Frontal cortex (tissue), 4 donors: Measurements from ENCODE around the gene SMYD3. TPM values are rescaled to one million over a fixed set of nuclear protein-coding genes. Genes with fewer than 3 reads are reported as not detected.
"Not testable (repeated sequence)": the region's sequence is repeated elsewhere in the genome, so short reads cannot be mapped to it uniquely, and the experiment has no call there.

Experiments used
- DNase-seq, 2 donors: peaks; one replicate each; pipeline ENCODE4 v3.0.0; 2012; ENCODE audit warnings: low spot score in 2 of 2
- FAIRE-seq: peaks from 2 replicates; lab custom pipeline; 2012; peaks lifted over from hg19 to GRCh38; lab: Jason Lieb, UNC
- total RNA-seq: library from RNA; depleted of rRNA; stranded (reverse); fragments of >200 nt; gene quantifications from one replicate; pipeline ENCODE4 v1.2.3, GENCODE V29; 2014
- donor health status: control.
- donor health status: control.
- donor health status: control.

The SMYD3 gene
- total RNA-seq, 1 donor from 2014 or later = 32.2 TPM

DNA sequence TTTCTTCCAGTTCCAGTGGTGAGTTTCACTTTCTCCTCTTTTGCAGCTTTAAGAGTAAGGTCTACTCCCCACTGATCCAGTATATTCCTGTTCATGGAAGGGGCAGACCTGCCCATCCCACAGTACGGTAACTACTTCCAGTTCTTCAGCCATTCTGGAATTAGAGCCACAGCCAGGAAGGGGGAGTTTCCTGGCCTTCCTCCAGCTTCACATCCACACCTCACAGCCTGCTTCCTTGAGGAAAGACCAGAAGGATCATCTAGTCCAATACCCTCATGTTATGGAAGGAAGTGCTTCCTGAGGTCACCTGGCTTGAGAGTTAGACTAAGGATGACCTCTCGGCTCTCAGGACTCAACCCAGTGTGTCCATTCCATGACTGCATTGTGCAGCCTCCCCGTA lies 754.5 kb downstream of the SMYD3 start:
- FAIRE-seq (no peak), DNase-seq (no peak)

DNA sequence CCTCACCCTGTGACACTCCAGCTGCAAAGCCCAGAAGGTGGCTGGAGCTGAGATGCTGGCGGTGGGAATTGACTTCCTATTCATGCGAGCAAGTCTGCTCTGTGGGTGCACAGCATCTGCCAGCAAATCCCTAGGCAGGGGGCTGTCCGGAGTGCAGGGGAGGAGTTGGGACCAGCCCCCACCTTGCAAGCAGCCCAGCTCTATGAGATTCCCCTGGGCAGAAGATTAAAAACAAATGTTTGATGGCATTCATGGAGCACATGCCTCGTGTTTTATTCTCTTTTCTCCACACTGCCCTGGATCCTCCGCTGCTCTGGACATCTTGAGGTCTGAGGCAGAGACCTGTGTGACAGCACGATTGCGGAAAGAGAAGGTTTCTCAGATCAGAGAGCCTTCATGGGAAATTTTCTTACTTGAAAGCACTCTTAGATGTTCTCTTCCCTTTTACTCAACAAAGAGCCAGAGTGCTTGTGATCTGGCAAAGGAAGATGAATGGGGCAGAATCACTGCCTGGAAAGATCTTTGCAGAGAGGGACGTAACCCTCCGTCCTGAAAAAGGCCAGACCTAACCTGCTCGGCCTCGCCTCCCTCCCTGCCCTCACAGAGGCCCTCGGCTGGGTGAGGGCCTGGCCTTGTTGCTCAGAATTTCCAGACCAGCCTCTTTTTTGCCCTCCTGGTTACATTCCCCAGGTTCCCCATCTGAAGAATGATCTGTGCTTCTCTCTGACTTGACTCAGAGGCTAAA lies 755.2 kb downstream of the SMYD3 start:
- DNase-seq (no peak), FAIRE-seq (no peak)

DNA sequence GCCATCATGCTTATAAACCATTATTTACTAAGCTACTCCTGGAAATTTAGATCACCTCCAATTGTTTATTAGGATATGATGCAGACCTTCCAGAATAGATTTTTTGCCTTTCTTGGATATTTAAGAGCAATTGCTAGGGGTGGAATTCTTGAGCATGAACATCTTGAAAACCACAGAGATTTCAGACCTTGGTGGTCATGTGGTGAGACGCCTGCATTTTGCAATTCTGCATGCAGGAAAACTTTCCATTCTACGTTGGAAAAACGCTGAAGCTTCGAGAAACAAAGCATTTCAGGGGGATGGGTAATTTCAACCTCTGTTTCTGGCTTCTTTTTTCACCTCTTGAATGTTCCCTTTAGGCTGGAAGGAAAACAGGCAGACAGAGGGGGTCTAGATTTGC lies 756.0 kb downstream of the SMYD3 start:
- FAIRE-seq = no peak
- no peak for DNase-seq

DNA sequence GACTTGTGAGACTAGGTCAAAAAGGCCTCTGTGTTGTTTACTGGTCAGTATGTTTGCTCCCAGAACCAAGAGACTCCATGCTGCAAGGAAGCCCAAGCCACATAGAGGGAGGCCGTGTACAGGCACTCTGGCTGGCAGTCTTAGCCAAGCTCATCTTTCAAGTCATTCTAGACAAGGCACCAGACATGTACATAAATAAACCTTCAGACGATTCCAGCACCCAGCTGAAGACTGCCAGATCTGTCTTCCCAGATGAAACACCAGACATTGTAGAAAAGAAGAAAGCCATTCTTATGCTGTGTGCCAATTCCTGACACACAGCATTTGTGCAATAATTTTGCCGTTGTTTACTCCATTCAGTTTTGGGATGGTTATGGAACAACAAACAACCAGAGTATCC lies 756.8 kb downstream of the SMYD3 start:
- no peak for DNase-seq
- no peak for FAIRE-seq

DNA sequence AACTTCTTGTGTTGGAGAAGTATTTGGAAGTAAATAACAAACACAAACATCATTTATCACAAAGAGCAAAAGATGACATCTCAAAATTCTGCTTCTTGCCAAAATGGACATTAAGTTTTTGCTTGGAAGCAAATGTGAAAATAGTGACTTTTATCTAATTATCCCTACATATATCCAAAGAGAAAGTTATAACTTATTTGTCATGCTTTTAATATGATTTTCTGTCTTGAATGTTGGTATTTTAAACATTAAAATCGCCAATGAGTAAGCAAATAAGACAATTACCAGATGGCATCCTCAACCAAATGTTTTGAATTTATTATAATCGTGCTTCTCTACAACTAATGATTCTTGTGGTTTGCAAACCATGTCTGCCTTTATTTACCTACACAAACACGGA lies 758.0 kb downstream of the SMYD3 start:
- no peak for DNase-seq

DNA sequence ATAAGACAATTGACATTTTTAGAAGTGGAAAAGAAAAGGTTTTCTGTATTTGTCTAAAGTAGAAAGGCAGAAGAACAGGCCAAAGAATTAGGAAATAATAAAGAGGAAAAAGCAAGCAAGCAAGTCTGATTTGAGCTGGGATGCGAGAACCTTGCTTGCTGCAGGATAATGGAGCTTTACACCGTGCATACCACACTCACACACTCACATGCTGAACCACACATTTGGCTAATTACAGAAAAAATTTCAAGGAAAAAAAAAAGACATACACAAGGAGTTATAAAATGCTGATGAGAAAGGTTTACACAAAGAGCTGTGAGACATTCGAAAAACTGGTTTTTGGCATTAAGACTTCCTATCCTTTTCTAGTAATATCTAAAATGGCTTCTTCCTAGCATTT lies 758.4 kb downstream of the SMYD3 start:
- DNase-seq (no peak), FAIRE-seq (no peak)

More for the DNA sequence above, 758.0 kb downstream of the SMYD3 start:
- no peak for FAIRE-seq

DNA sequence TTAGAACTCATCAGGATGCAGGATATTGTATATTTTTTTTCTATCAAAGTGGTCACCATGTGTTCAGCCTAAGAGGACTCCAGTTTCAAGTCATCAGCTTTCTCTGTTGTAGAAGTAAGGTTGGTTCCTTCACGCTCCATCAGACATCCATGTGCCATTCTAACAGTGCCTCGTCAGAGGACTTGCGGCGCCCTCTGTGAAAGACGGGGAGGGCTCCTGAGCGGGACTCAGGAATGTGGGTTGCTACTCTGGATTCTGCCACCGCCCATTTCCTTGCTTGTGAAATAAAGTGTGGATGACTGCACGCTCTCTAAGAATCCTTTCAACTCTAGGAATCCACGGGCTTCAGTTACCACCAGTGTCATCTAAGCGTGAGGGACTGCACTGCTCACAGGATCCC lies 758.8 kb downstream of the SMYD3 start:
- DNase-seq = no peak
- no peak for FAIRE-seq

DNA sequence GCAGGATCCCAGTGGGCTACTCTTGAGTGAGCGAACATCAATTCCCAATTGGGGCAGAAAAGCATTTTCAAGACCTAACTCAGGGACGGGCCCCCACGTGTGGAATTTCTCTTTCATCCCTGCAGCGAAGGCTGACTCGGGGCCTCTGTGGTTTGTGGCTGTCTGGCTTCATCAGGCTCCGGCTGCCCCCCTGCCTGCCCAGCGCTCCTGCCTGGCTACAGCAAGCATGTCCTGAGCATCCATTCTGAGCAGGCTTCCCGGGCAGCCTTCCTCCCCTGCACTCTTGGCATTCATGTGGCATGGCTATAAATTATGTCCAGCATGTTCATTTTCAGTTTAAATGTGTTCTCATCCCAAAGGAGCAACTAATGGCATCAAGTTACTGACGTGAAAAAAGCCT lies 764.2 kb downstream of the SMYD3 start:
- DNase-seq (no peak), FAIRE-seq (no peak)

DNA sequence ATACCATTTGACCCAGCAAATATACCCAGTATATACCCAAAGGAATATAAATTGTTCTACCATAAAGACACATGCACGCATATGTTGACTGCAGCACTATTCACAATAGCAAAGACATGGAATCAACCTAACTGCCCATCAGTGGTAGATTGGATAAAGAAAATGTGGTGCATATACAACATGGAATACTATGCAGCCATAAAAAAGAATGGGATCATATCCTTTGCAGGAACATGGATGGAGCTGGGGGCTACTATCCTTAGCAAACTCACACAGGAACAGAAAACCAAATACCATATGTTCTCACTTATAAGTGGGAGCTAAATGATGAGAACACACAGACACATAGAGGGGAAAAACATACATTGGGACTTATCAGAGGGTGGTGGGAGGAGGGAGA lies 766.7 kb downstream of the SMYD3 start:
- FAIRE-seq, DNase-seq: not testable (repeated sequence)

DNA sequence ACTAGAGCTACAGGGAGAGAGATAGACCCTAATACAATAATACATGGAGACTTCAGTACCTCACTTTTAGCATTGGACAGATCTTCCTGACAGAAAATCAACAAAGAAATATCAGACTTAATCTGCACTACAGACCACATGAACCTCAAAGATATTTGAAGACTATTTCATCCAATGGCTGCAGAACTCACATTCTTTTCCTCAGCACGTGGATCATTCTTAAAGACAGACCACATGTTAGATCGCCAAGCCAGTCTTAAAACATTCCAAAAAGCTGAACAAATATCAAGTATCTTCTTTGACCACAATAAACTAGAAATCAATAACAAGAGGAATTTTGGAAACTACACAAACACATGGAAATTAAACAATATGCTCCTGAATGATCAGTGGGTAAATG lies 776.3 kb downstream of the SMYD3 start:
- DNase-seq (no peak), FAIRE-seq (no peak)

DNA sequence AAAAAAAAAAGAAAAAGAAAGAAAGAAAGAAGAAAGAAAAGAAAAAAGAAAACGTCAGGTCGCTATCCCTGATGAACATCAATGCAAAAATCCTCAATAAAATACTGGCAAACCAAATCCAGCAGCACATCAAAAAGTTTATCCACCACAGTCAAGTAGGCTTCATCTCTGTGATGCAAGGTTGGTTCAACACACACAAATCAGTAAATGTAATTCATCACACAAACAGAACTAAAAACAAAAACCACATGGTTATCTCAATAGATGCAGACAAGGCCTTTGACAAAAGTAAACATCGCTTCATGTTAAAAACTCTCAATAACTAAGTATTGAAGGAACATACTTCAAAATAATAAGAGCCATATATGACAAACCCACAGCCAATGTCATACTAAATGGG lies 779.0 kb downstream of the SMYD3 start:
- DNase-seq, FAIRE-seq: not testable (repeated sequence)

DNA sequence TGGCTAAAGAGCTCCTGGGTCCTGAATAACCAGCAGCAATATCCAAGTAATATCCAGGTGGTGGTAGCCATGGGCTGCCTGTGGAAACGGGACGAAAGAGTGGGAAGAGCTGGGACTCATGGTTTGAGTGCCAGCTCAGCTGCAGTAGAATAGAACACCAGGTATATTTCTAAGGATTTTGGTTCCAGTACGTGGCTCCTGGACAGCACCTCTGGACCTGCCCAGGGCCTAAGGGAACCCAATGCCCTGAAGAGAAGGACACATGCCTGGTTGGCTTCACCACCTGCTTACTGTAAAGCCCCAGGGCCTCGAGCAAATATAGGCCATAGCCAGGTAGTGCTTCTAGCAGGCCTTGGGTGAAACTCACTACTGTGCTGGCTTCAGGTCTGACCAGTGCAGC lies 785.6 kb downstream of the SMYD3 start:
- DNase-seq (no peak), FAIRE-seq (no peak)

DNA sequence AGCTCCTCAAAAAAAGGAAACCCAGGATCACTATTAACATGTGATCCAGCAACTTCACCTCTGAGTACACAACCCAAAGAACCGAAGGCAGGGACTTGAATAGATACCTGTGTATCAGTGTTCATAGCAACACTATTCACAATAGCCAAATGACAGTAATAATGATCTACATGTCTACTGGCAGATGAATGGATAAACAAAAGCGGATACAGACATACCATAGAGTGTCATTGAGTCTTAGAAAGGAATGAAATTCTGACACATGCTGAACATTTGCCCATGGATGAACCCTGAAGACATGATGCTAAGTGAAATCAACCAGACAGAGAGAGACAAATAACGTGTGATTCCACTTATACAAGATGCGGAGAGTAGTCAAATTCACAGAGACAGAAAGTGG lies 788.1 kb downstream of the SMYD3 start:
- no peak for FAIRE-seq

DNA sequence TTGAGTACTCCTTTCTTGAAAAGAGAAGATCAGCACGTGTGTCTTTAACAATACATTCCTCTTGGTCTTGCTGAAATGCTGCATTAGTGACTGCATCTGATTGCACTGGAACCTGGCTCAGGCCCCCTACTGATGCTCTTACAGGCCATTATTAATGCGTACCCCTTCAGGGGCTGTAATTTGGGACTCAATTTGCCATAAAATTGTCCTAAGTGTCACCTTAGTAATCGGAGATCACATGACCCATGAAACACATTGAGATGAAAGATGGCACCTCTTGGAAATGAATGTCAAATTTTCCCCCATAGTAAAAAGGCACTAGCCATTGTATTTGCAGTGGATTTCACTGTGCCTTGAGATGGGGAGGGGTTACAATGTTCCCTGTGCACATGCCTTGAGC lies 789.0 kb downstream of the SMYD3 start:
- no peak for DNase-seq

More for the DNA sequence above, 788.1 kb downstream of the SMYD3 start:
- no peak for DNase-seq

DNA sequence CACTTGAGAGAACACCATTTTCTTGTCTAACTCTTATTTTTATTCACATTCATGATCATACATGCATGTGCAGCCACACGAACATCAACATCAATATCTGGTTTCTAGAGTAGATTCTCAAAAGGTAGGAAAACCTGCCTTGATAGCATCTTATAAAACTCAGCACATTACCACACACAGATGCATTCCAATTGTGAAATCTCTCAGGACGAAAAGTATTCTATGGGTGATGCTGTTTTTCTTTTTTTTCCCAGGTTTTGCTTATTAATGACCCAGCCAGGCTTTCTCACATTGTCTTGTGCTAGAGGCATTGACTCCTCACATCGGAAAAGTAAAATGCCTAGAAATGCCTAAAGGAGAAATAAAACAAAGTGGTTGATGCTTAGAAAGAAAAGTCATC lies 789.5 kb downstream of the SMYD3 start:
- no peak for FAIRE-seq
- no peak for DNase-seq

More for the DNA sequence above, 789.0 kb downstream of the SMYD3 start:
- FAIRE-seq = no peak

DNA sequence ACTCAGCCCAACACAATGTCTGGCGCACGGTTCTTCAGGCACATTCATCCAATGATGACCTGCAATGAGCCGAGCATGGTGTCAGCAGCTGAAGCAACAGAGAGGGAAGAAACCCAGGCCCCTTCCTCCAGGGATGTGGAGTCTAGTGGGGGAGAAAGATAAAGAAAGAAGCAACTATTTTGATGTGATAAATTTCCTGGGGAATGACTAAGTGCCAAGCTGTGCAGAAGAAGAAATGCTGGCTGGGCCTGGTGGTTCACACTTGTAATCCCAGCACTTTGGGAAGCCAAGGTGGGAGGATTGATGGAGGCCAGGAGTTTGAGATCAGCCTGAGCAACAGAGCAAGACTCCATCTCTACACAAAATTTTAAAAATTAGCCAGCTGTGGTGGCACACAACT lies 790.5 kb downstream of the SMYD3 start:
- DNase-seq = no peak

DNA sequence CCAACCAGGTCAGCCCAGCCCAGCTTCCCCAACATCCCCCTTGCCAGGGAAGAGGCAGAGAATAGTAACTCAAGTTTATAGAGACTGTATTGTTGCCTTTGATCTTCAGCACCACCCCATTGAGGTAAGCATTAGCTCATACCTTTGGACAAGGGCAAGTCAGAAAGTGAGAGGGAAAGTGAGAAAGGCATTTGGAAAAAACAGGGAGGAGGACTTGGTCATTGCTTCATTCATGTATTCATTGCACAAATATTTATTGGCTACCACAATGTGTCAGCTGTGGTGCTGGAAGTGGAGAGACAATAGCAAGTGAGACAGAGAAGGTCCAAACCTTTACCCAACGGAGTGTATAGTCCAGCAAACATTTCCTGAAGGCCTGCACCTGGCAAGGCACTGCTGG lies 791.1 kb downstream of the SMYD3 start:
- FAIRE-seq (no peak), DNase-seq (no peak)

More for the DNA sequence above, 790.5 kb downstream of the SMYD3 start:
- FAIRE-seq = no peak

DNA sequence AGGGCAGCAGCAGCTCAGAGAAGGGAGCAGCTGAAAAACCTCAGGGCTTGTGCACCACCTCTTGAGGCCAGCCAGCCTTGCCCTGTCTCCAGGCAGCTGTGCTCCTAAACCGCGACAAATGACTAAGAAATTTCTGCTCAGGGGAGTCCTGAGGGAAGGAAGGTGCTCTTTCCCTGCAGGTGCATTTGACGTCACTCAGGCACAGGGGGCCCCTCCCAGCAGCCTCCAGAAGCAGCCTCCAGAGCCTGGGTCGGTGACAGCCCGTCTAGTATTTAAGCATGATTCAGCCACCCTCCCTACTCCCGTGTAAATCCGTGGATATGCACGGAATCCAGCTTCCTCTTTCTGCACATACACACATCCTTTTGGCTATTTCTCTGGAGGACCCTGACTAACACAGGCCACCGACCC lies 791.8 kb downstream of the SMYD3 start:
- no peak for DNase-seq
- no peak for FAIRE-seq

DNA sequence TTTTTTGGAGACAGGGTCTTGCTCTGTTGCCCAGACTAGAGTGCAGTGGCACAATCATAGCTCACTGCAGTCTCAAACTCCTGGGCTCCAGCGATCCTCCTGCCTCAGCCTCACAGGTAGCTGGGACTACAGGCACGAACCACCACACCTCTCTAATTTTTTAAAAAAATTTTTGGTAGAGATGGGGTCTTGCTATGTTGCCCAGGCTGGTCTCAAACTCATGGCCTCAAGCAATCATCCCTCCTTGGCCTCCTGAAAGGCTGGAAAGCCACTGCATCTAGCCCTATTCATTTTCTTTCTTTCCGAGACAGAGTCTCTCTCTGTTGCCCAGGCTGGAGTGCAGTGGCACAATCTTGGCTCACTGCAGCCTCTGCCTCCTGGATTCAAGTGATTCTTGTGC lies 793.1 kb downstream of the SMYD3 start:
- DNase-seq, FAIRE-seq: not testable (repeated sequence)

DNA sequence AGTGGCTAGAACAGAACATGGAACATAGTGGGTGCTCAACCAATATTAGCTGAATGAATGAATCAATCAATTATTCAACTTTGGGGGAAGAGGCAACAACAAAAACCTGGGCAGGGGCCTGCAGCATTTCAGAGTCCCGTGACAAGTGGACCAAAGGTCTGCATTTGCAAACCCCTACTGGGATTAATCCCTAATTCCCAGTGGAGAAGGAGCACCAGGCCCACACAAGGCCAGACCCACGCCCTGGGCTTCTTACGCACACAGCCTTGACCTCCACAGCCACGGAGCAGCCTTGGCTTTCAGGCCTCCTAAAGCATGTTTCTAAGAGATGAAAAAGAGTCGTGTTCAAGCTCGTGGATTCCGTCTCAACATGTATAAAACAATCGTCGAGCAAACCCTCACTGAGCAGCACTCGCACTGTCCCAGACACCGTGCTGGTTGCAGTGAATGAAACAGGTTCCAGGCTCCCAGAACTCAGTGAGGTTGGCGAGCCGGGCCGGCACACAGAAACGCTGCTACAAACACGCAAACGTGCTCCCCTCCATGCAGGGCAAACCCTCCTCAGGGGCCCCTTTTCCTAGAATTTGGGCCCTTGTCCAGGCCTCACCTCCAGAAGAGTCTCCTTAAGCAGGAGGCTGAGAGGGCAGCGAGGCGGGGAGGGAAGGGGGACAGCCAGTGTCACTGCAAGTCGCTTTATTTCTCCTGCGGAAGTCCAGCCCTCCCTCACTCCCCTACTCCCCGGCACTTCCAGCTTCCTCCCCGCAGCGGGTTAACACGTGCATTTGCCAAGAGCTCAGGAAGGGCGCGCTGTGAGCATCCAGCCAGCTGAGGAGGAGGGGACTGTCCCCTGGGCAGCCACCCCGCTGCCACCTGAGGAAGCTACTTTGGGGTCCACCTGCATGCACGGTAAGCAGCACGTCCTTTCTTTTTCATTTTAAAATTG lies 795.8 kb downstream of the SMYD3 start:
- no peak for DNase-seq

DNA sequence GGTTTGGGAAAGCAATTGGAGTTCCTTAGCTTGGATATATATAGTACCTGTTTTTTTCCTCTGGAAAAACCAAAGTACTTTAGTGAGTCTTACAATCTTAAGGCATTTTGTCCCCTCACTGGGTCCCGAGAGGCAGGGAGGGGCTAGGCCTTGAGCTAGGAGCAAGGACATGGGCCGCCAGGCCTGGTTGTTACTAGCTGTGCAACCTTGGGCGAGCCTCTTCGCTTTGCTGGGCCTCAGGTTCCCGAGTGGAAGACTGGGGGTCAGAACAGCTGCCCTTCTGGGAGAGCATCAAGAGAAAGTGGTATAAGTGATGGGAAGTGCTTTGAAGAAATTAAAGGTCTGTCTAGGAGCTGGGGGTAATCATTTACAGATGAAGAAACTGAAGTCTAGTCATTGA lies 799.1 kb downstream of the SMYD3 start:
- FAIRE-seq (no peak), DNase-seq (no peak)

More for the DNA sequence above, 795.8 kb downstream of the SMYD3 start:
- FAIRE-seq = no peak
